Measurements from ENCODE around the gene RPA3.
"Not testable (repeated sequence)": the region's sequence is repeated elsewhere in the genome, so short reads cannot be mapped to it uniquely, and the experiment has no call there.

RPA3 gene

DNA sequence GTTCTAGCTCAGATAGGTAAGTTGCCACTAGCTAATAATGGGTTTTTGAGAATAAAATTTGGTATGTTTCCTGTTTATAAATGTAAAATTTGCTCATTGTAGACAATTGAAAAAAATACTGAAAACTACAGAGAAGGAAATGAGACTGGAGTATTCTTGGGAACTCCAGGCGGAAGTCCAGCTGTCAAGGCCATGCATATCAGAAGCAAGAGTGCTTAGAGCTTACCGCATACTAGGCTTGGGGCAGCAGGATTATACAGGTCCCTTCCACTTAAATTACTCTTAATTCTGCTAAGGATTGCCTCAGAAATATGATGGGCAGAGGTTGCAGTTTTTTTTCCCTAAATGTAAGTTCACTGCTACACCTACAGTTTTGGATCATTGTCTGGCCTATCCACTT lies 51.2 kb downstream of the RPA3 start:
- H3K36me3 Mint-ChIP-seq (ENCODE audit: low read depth): peaks cover 35% of the 10 kb centered on the region
- no peaks in the 10 kb centered on the region for H3K27me3 Mint-ChIP-seq
- peaks cover 15% of the 10 kb centered on the region for H3K9me3 Mint-ChIP-seq
- H3K4me3 Mint-ChIP-seq: no peak overlapping the region
- H3K27ac Mint-ChIP-seq: no peak overlapping the region
- peaks cover 49% of the 10 kb centered on the region for H3K4me1 Mint-ChIP-seq (ENCODE audit: low read depth)
- DNase-seq: no peak

DNA sequence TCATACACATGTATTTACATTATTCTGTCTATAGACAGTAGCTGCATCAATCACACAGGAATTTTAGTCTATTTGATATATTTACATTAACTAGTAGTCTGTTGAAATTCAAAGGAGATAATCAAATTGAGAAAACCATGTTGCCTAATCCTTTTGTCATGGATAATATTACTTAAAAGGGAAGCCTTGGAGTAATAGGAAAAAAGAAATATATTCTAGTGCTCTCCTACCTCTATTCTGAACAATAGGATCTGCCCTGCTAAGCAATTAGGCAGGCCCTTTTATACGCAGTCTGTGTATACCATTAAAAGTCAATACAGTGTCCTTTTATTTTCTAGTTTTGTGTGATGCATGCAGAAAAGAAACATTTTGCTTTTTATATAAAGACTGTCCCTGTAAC lies 53.4 kb downstream of the RPA3 start:
- peaks cover 40% of the 10 kb centered on the region for H3K4me1 Mint-ChIP-seq (ENCODE audit: low read depth)
- DNase-seq: no peak
- H3K4me3 Mint-ChIP-seq: no peak overlapping the region
- peaks cover 4% of the 10 kb centered on the region for H3K9me3 Mint-ChIP-seq
- peaks cover 28% of the 10 kb centered on the region for H3K36me3 Mint-ChIP-seq (ENCODE audit: low read depth)
- no peak overlapping the region for H3K27ac Mint-ChIP-seq
- no peaks in the 10 kb centered on the region for H3K27me3 Mint-ChIP-seq

DNA sequence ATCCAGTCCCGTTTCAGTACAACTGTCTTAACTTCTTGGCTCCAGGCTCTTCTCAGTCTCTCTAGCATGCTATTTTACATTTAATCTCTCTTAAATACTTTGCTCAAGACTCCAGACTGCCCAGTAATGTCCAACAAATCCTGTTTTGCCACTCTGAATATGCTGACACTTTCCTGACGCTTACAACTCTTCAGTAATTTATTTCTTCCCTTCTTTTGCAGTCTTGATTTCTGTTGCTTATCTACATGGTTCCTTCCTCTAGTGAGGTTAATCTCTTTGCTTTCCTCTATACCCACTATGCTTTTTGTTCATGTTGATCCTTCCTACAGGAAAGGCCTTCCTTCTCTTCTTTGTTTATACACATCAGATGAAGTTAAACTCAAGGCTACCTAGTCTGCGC lies 54.1 kb downstream of the RPA3 start:
- no peak overlapping the region for H3K27ac Mint-ChIP-seq
- H3K4me1 Mint-ChIP-seq (ENCODE audit: low read depth): peaks cover 42% of the 10 kb centered on the region
- H3K36me3 Mint-ChIP-seq (ENCODE audit: low read depth): peaks cover 29% of the 10 kb centered on the region
- H3K27me3 Mint-ChIP-seq: no peaks in the 10 kb centered on the region
- no peak for DNase-seq
- H3K4me3 Mint-ChIP-seq: no peak overlapping the region
- H3K9me3 Mint-ChIP-seq: peaks cover 7% of the 10 kb centered on the region

DNA sequence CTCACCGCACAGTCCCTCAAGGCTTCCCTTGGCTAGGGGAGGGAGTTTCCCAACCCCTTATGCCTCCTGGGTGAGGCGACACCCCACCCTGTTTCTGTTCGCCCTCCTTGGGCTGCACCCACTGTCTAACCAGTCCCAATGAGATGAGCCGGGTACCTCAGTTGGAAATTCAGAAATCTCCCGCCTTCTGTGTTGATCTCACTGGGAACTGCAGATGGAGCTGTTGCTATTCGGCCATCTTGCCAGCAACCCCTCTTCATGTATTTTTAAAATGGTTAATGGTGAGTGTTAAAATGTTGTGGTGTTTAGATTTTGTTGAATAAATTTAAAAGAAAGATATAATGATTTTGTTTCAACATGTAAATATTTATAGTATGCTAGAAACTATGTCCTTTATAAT lies 55.9 kb downstream of the RPA3 start:
- no peak for DNase-seq
- Mint-ChIP-seq H3K9me3 (peaks cover 17% of the 10 kb centered on the region), H3K4me1 (ENCODE audit: low read depth) (peaks cover 40% of the 10 kb centered on the region)

DNA sequence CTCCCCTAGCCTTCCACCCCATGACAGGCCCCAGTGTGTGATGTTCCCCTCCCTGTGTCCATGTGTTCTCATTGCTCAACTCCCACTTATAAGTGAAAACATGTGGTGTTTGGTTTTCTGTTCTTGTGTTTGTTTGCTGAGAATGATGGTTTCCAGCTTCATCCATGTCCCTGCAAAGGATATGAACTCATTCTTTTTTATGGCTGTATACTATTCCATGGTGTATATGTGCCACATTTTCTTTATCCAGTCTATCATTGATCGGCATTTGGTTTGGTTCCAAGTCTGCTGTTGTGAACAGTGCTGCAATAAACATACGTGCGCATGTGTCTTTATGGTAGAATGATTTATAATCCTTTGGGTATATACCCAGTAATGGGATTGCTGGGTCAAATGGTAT lies 61.9 kb downstream of the RPA3 start:
- peaks cover 43% of the 10 kb centered on the region for H3K36me3 Mint-ChIP-seq (ENCODE audit: low read depth)
- H3K27me3 Mint-ChIP-seq, H3K27ac Mint-ChIP-seq, DNase-seq, H3K4me3 Mint-ChIP-seq: not testable (repeated sequence)
- peaks cover 50% of the 10 kb centered on the region for H3K4me1 Mint-ChIP-seq (ENCODE audit: low read depth)
- H3K9me3 Mint-ChIP-seq: peaks cover 24% of the 10 kb centered on the region

More for the DNA sequence above, 55.9 kb downstream of the RPA3 start:
- H3K27me3 Mint-ChIP-seq: no peaks in the 10 kb centered on the region
- H3K36me3 Mint-ChIP-seq (ENCODE audit: low read depth): peaks cover 32% of the 10 kb centered on the region
- H3K4me3 Mint-ChIP-seq: no peak overlapping the region
- H3K27ac Mint-ChIP-seq: no peak overlapping the region

DNA sequence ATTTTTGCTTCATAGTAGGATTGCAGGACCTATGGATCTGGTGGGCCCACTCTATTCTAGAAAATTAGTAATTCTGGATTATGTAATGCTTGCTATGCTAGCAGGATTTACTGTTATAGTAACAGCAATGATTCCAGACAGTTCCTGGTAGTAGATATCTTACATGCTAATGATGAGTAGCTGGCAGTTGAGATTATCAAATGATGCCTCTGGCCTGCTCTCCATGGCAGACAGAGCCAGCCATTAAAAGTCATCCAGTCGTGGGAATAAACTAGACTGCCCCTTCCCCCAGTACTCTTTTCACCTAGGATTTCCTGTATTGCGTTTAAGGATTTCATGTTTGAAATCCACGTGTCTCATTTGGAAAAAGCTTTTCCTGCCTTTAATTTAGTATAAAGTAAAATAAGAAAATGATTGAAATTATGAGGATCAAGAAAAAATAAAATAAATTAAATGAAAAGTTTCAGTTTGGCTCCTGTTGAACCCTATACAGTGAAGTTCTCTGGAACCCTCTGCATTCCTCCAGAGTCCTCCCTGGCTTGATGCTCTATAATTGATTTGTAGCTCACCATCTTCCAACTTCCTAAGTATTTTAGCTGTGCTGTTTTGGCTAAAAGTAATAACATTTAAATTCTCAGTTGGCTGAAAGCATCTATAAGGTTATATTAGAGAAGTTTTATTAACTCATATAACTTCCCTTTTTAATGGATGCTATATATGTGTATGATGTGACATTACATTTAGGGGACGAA lies 63.3 kb downstream of the RPA3 start:
- Mint-ChIP-seq H3K9me3 (peaks cover 24% of the 10 kb centered on the region), H3K4me1 (ENCODE audit: low read depth) (peaks cover 48% of the 10 kb centered on the region), H3K4me3 (no peak overlapping the region), H3K27me3 (no peaks in the 10 kb centered on the region), H3K27ac (no peak overlapping the region), H3K36me3 (ENCODE audit: low read depth) (peaks cover 39% of the 10 kb centered on the region)
- no peak for DNase-seq

DNA sequence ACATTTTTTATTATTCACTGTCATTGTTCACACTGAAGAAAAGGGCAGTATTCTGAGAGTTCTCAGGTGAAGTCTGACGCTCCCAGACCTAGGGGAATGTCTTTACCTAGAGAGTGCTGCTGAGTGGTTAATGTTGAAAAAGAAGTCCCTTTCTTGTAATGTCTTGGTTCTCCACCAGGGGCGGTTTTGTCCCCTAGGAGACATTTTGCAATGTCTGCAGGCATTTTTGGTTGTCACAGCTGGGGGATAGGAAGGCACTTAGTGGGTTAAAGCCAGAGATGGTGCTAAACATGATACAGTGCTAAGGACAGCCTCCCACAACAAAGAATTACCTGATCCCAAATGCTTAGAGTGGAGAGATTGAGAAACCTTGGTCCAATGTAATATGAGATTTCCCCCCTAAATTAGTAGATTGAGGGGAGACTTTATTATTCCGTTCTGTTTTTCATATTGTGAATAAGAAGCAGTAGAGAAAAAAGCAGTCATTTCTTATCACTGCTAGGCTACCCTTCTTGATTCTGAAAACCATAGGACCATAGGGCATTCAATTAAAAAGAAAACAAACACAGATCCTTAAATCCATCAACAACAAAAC lies 64.7 kb downstream of the RPA3 start:
- Mint-ChIP-seq H3K36me3 (ENCODE audit: low read depth) (peaks cover 28% of the 10 kb centered on the region), H3K4me1 (ENCODE audit: low read depth) (peaks cover 47% of the 10 kb centered on the region), H3K27ac (no peak overlapping the region), H3K9me3 (peaks cover 14% of the 10 kb centered on the region), H3K27me3 (no peaks in the 10 kb centered on the region), H3K4me3 (no peak overlapping the region)
- DNase-seq: no peak

DNA sequence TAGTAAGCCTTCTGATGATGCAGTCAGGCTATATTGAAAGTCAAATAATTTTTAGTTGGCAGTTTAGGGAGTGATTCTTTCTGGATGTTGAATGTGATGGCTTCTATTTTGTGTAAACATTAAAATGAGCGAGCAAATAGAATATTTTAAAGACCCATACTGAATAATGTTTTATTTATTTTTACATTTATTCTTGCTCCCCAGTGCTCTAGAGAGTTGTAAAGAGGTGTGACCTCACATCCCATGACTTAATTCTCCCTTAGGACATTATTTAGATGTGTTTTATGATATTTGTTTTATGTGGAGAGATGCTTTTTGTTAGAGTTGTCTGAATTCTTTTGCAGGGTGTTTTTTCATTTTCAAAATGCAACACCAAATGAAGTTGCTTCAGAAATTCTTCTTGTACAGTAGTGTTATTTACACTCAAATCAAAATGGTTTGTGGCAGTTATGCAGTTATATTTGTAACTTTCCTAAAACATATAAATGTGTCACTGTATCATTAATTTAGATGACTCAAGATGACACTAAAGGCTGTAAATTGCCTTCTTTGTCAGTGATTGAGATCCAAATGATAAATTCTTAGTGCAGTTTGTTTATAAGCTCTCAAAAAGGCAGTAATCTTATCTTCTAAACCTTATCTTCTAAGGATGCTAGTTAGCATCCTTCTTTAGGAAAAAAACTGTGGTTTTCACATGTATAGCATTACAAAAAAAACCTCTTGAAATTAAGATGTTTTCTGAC lies 65.4 kb downstream of the RPA3 start:
- peaks cover 21% of the 10 kb centered on the region for H3K36me3 Mint-ChIP-seq (ENCODE audit: low read depth)
- peaks cover 11% of the 10 kb centered on the region for H3K9me3 Mint-ChIP-seq
- H3K4me3 Mint-ChIP-seq: no peak overlapping the region
- no peak for DNase-seq
- no peak overlapping the region for H3K27ac Mint-ChIP-seq
- H3K4me1 Mint-ChIP-seq (ENCODE audit: low read depth): peaks cover 51% of the 10 kb centered on the region
- no peaks in the 10 kb centered on the region for H3K27me3 Mint-ChIP-seq

DNA sequence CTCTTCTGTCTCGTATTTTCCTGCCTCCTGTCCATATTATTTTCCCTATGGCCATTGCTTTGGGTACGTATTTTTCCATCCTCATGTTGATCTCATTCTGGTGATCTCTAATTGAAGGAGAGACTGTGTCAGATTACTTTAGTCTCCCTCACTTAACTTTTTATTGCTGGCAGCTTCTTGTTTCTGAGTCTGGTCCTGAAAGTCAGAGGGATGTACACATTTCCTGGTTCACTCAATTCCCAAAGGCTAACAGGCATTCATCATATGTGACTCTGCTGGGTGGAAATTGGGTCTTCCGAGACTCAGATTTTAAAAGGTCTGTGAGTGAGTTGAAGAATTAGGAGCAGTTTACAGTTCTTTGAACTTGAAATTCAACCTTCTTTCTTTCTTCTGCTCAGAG lies 66.9 kb downstream of the RPA3 start:
- H3K9me3 Mint-ChIP-seq: peaks cover 3% of the 10 kb centered on the region
- DNase-seq: no peak
- no peaks in the 10 kb centered on the region for H3K27me3 Mint-ChIP-seq
- no peak overlapping the region for H3K4me3 Mint-ChIP-seq
- no peak overlapping the region for H3K27ac Mint-ChIP-seq
- peaks cover 14% of the 10 kb centered on the region for H3K36me3 Mint-ChIP-seq (ENCODE audit: low read depth)
- H3K4me1 Mint-ChIP-seq (ENCODE audit: low read depth): peaks cover 63% of the 10 kb centered on the region

DNA sequence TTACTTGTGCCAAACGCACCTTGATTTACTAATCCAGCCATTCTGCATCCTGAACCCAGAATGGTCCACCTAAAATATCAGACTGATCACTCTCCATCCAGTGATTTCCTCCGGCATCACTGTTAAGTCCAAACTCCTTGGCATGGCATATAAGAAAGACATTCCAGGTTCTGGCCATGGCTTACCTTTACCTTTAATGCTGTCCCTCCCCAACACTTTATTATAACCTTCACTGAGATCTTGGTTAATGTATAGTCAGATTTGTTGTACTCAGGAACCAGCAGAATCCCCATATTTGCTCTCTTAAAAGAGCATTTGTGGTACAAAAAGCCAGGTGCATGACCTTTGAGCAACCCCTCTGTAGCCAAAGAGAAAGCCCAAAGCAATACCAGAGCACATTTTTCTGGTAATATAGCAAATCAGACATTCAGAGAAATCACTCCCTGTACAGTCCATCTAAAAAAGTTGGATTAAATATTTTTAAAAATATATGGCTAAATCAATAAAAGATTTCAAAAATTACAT lies 67.7 kb downstream of the RPA3 start:
- Mint-ChIP-seq H3K4me1 (ENCODE audit: low read depth) (peaks cover 69% of the 10 kb centered on the region), H3K27ac (no peak overlapping the region), H3K36me3 (ENCODE audit: low read depth) (peaks cover 15% of the 10 kb centered on the region), H3K9me3 (peaks cover 8% of the 10 kb centered on the region), H3K4me3 (no peak overlapping the region), H3K27me3 (no peaks in the 10 kb centered on the region)
- no peak for DNase-seq

DNA sequence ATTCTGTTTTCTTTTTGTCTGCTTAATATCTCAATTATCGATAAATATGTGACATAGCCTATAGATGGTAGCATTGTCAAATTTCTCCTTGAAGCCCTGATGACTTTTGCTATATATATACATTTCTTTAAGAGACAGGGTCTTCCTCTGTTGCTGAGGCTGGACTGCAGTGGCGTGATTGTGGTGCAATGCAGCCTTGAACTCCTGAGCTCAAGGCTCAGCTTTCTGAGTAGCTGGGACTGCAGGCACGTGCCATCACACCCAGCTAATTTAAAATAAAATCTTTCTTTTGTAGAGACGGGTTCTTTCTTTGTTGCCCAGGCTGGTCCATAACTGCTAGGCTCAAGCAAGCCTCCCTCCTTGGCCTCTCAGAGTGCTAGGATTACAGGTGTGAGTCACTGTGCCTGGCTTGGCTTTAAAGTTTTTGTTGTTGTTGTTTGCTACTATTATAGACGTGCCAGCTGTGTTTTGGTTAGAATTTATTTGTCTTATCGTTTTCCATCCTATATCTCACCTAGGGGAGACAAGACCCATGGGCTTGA lies 70.8 kb downstream of the RPA3 start:
- Mint-ChIP-seq H3K36me3 (ENCODE audit: low read depth) (peaks cover 40% of the 10 kb centered on the region), H3K27ac (no peak overlapping the region), H3K4me1 (ENCODE audit: low read depth) (peaks cover 72% of the 10 kb centered on the region), H3K4me3 (no peak overlapping the region), H3K9me3 (peaks cover 10% of the 10 kb centered on the region), H3K27me3 (no peaks in the 10 kb centered on the region)
- no peak for DNase-seq

DNA sequence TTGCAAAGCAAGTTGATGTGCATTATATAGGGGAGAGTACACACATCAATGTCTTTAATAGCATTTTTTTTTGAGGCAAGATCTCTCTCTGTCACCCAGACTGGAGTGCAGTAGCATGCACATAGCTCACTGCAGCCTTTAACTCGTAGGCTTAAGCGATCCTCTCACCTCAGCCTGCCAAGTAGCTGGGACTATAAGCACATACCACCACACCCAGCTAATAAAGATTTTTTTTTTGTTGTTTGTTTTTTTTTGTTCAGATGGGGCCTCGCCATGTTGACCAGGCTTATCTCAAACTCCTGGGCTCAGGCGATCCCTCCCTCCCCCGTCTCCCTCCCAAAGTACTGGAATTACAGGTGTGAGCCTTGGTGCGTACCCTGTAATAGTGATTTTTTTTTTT lies 76.3 kb downstream of the RPA3 start:
- Mint-ChIP-seq H3K4me3 (peak overlapping the region; percentile 98), H3K9me3 (peaks cover 10% of the 10 kb centered on the region), H3K27me3 (no peaks in the 10 kb centered on the region), H3K4me1 (ENCODE audit: low read depth) (peaks cover 63% of the 10 kb centered on the region), H3K27ac (peak overlapping the region; percentile 99), H3K36me3 (ENCODE audit: low read depth) (peaks cover 78% of the 10 kb centered on the region)
- DNase-seq: no peak

DNA sequence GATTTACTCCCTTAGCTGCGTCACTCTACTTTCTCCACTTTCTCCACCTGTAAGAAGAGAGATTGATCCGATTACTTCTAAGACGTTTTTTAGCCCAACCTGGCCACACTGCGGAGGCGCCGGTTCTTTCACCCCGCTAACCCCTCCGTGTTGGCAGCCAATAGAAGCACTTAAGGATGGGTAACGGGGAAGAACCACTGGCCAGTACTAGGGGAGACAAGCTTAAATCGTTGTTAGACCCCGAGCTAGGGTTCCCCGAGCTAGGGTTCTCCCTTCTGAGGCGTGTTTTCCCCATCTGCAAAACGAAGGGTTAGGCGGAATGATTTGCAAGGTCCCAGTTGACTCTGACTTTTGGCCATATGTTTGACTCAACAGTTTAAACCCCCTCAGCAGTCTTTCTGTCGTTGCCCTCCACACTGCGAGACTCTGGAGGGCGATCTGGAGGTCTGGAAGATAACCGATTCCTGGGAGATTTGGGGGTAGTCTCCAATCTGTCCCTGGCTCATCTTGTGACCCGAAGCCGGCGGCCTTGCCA lies 77.2 kb downstream of the RPA3 start:
- Mint-ChIP-seq H3K27ac (peak overlapping the region; percentile 99), H3K4me3 (peak overlapping the region; percentile 98), H3K27me3 (no peaks in the 10 kb centered on the region), H3K9me3 (peaks cover 6% of the 10 kb centered on the region), H3K4me1 (ENCODE audit: low read depth) (peaks cover 57% of the 10 kb centered on the region), H3K36me3 (ENCODE audit: low read depth) (peaks cover 81% of the 10 kb centered on the region)
- no peak for DNase-seq

Data from activated T-cell treated with anti-CD3 and anti-CD28 coated beads, Interleukin-2, amount 50 U/mL, for 24 hours (primary cell).